B cell (primary cell): ENCODE data around the gene ASTL.

Experiments
- EZH2 ChIP-seq: IDR thresholded peaks from 2 replicates; pipeline ENCODE4 v1.6.1; 2012; ENCODE audit warnings: borderline replicate concordance, low read depth, mild to moderate bottlenecking, moderate library complexity, low read length; ENCODE audit not compliant: insufficient read depth, poor library complexity, severe bottlenecking
- TF ChIP-seq, protein P1 (sequence below): fragments of 200-600 bp; IDR thresholded peaks from one replicate; pipeline ENCODE4 v1.8.0; 2022; ENCODE audit warnings: antibody characterized with exemption, mild to moderate bottlenecking

DNA sequence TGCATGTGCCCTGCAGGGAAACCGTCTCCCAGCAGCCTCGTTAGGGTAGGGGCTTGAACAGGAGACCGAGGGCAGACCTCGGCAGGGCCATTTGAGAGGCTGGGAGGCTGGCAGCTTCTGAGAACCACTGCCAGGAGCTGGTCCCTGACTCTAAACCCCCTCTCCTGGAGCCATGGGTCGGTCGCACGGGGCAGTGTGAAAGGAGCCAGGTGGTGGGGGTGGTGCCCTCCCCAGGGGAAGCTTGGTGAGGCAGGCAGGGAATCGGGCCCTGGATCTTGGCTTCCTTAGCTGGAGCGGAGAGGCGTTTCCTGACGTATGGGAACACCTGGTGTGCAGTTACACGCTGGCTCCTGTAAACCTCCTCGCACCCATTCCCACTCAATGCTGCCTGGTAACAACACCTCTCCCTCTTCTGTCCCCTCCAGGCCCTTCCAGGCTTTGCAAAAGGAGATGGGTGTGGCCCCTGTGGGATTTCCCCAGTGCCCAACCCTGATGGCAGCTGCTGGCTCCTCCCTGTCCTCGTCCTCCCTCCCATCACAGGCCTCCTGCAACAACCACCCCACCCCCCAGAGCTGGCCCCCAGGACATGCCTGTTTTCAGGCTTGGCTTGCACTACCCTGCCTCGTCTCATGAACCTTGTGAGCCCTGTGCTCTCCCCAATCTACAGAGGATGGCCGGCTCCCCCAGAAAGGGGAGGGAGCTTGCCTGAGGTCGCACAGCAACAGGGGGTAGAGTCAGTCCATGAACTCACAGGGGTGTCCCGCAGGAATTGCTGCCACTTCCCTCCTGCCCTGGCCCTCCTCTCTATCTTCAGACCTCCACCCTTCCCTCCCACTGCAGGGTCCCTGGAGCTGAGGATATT lies 46.4 kb downstream of the ASTL start:
- TF ChIP-seq, protein P1, sequence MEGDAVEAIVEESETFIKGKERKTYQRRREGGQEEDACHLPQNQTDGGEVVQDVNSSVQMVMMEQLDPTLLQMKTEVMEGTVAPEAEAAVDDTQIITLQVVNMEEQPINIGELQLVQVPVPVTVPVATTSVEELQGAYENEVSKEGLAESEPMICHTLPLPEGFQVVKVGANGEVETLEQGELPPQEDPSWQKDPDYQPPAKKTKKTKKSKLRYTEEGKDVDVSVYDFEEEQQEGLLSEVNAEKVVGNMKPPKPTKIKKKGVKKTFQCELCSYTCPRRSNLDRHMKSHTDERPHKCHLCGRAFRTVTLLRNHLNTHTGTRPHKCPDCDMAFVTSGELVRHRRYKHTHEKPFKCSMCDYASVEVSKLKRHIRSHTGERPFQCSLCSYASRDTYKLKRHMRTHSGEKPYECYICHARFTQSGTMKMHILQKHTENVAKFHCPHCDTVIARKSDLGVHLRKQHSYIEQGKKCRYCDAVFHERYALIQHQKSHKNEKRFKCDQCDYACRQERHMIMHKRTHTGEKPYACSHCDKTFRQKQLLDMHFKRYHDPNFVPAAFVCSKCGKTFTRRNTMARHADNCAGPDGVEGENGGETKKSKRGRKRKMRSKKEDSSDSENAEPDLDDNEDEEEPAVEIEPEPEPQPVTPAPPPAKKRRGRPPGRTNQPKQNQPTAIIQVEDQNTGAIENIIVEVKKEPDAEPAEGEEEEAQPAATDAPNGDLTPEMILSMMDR: no peak
- TF ChIP-seq EZH2: no peak
